Measurements from ENCODE around the gene CSGALNACT2.

Gene CSGALNACT2

DNA sequence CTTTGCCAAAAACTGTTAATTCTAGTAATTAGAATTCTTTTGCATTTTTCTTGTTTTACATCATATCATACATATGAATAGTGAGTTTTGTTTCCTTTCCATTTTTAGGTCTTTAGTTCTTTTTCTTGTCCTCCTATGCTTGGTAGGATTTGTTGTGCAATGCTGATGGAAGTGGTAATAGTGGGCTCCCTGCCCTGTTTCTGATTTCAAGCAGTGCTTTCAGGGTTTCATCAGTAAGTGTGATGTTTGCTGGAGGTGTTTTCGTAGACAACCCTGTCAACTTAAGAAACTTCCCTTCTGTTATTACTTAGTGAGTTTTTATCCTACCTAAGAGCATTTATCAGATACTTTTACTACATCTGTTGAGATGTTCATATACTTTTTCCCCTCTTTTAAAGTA is 50.5 kb downstream of the CSGALNACT2 start:
- DNase-seq, result no peak

DNA sequence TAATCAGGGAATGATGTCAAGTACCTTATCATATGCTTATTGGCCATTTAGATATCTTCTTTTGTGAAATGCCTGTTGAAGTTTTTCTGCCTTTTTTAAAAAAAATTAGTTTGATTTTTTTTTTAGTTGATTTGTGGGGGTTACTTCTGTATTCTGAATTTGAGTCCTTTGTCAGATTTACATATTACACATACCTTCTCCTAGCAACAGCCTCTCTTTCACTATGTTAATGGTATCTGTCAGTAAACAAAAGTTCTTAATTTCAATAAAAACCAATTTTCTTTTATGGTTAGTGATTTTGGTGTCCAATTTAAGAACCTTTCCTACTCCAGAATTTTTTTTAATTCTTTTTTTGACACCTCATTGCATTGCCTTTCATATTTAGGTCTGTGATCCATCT is 52.0 kb downstream of the CSGALNACT2 start:
- no peak for DNase-seq

DNA sequence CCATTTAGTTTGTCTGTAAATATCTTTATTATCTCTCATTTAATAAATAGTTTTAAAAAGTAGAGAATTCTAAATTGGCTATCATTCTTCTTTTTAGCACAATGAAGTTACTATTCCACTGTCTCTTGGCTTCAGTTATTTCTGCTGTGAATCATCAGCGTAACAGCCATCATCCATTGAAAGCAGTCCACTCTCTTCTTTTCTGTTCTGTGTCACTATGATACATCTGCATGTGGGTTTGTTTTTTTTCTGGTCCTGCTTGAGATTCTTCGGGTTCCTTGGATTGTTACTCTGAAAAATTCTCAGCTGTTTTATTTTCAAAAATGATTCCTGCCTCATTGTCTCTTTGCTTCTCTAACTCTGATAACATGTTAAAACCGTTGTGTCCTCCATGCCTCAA is 52.5 kb downstream of the CSGALNACT2 start:
- DNase-seq, result no peak

DNA sequence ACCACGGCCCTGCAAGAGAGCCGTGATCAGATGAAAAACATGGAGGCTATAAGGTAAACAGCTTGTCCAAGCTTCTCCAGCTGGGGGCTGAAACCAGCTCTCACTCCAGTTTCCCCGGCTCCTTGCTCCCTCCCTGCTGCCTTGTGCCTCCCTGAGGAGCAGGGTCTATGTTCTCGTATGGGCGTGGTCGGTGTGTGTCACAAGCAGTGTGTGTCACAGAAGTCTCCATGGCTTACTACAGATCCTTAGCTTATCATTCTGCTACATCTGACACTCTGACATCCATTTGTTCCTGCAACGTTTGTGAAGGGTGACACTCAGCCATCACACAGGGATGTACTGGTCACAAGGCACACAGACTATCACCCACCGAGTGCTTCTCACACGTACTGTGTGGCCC is 54.6 kb downstream of the CSGALNACT2 start:
- DNase-seq, result no peak

DNA sequence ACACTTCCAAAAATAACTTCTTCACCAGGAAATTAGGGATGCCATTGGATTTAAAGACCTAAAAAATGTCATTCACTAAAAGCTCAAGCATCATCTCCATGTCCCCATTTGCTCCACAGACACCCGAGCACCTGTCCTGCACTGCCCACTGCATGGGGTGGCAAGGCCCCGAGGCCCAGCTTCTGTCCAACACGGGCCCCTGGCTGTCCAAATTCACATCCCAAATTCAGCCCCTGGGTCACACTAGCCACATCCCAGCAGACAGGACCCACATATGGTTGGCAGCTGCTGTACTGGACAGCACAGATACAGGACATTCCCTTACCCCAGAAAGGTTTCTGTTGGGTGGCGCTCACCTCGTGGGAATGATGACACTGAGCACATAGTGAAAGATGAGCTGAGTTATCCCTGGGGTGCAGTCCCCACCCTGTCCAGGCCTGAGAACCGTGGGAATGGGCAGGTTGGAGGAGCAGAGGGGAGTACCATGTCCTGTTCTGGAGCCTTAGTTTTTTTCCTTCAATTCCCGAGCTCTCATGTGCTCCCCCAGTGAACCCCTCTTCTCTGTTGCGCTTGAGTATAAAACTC is 55.3 kb downstream of the CSGALNACT2 start:
- no peak for DNase-seq

DNA sequence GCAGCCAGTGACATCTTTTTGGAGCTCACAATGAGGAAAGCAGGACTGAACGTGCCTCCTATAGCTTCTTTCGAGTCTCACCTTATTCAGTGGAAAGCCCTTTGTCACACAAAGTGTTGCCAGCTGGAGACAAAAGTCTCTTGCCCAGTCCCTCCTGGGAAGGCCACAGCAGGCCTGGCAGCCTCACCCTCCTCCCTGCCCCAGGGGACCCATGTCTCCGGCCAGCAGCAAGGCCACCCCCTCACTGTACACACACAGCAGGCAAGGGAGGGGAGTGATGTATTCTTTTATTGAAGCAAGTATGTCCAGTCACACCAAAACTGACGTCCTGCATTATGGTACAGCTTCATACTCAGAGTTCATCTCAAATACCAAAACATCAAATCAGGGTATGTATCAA is 56.0 kb downstream of the CSGALNACT2 start:
- DNase-seq, result no peak

DNA sequence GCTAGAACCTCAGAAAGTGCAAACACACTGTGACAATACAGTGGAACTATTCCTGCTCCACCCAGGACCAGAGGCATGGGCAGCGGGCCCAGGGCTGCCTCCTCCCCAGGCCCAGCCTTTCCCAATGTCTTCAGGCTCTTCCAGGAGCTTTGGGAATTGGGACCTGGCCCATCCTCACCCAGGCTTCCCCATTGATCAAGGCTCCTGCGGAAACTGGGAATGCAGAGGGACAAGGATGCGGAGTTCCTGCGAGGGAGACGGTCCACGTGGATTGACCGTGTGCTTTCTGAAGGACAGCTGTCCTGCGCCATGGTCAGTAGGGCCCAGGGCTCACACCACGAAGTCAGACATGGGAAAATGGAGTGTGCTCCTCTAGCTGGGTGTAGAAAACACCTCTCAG is 56.6 kb downstream of the CSGALNACT2 start:
- no peak for DNase-seq

DNA sequence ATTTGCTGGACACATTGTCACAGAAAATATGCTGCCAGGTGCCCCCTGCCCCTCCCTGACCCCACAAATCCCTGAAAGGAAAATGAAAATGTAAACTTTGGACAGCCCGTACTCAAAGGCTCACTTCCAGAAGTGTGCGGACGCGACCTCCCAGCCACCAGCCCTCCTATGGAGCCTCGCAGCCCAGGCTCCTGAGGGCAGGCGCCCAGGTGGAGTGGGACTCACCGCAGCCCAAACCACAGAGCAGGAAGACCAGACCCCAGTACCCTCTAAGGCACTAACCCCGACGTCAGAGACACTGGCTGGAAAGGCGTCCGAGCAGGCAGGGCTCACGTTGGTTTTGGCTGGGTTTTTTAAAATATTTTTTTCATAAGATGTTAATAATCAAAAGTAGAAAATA is 57.3 kb downstream of the CSGALNACT2 start:
- no peak for DNase-seq

DNA sequence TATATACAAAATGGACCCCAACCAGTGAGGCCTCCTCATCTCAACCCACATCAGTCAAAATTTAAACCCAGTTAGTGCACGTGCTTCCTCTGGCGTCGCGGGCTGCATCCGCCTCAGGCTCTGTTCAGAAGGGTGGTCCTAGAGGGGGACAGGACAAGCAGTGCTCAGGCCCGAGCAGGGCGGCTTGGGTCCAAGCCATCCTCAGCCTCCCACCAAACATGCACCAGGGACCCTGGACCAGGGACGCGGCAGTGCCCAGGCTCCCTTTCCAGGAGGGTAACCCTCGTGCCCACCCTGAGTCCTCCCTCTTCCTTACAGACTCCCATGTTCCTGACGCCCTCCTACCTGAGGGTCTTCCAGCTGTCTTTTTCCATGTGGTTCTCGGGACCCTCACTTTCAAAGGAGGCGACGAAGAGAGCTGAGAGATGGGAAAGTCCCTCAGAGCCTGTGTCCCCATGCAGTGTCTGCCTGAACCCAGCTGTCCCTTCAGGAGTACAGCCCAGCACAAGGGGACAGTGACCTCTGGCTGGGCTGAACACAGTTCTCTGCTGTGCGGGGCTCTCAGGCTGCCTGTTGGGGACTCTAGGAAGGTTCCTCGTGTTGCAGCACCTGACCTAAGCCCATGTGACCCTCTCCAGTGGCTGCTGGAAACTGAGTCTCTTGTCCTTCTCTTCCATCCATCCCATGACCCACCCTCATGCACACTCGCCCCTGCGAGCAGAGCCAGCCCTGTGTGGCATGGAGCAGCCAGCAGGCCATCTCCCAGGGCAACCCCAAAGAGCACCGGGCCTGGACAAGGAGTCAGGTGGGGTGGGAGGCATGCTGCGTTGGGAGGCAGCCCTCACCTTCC is 58.1 kb downstream of the CSGALNACT2 start:
- DNase-seq, result no peak

DNA sequence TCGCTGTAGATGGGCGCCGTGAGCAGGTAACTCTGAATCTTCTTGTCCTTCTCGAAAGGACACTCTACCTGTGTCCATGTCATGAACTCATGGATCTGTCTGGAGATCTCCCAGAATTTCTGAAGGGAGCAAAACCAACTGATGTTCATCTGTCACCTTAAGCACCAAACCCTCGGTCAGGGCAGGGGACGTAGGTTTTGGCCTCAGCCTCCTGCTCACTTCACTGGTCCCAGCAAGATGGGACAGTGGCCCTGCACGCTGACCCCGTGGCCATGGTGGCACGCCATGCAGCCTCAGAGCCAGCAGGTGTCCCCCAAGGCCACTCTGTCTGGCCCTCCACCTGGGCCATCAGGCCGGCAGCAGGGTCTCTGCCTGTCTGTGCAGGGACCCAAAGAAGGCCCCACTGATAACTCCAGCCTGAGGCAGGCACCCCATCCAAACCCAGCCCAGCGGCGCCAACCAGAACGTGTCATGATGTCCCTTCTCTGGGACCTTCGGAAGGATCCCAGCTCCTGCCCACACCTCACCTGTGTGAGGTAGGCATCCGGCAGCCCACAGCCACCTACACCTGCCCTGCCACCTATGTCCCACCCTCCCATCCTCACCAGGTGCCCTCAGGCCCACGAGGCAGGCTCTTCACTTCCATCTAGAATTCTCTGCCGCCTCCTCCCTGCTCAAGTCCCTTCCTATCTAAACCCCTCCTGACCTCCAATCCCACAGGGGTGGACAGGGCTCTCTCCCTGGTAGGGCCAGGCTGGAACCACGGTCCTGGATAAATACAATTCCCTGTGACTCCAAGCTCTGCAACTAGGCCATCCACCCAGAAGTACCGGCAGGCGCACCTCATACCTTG is 59.0 kb downstream of the CSGALNACT2 start:
- no peak for DNase-seq

DNA sequence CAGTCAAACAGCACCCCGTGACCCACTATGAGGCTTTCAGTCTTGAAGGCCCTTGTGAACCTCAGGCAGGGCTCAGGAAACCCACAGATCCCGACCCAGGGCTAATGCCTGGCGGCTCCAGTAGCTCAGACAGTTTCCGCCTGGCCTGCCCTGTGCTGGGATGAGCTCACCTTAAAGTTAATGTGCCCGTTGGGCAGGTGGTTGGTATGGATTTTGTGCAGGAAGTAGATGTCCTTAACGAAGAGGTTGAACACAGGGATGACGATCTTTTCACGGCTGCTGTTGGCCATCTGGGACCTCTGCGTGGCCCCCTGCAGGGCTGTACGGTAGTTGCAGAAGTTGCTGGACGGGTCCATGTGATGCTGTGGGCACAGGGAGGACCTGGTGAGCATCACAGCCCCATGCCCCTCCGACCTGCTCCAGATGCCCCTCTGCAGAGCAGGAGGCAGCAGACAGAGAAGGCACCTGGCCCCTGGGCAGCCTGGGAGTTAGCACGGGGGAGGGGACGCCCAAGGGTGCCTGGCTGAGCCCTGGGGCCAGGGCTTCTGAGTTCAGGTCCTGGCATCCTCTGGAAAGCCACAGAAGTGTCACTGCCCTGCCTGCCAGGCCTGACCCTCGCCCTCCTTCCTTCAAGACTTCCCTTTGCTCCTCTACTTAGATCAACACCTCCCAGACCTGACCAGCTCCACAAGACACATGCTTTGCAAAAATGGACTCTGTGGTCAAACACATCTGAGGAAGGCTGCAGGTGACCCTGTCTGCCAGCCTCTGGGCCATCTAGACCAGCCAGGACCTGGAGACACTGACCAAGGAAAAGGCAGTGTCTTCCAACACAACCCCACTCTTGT is 59.8 kb downstream of the CSGALNACT2 start:
- DNase-seq, result no peak

DNA sequence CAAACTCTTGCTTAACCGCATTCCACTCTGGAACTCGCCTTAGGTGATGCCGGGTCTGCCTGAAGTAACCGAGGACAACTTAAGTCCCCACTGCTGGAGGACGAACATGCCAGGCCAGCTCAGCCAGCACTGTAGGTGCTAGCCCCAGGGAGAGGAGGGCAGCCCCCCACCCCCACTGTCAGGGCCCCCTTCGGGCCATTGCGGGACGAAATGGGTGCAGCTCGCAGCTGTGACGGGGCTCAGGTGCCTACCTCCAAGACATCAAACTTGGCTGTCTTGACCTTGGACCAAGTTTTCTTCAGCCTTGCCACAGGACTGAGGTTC is 60.4 kb downstream of the CSGALNACT2 start:
- no peak for DNase-seq

DNA sequence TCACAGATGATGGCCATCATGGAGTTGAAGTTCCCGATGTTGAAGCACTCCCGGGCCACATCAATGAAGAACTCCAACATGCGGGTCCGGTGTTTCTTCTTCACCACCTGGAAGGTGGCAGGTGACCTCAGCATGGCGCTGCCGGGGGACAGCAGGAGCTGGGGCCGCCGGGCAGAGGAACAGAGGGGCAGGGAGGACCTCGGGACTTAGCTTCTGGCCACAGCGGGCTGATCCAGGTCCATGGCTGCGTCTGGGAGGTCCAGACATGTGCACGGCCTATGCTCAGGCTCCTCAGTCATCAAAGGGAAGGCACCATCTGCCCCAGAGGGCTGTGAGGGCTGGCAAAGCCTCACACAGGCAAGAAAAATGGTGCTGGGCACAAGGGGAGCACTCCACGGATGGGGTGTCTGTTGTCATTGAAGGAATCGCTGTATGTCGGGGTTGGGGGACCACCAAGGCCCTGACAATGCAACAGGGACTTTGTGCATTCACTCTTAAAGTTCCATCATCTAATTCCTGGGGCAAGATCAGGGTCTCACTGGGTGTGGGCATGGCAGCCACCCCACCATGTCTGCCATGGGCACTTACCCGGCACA is 60.9 kb downstream of the CSGALNACT2 start:
- DNase-seq, result no peak

DNA sequence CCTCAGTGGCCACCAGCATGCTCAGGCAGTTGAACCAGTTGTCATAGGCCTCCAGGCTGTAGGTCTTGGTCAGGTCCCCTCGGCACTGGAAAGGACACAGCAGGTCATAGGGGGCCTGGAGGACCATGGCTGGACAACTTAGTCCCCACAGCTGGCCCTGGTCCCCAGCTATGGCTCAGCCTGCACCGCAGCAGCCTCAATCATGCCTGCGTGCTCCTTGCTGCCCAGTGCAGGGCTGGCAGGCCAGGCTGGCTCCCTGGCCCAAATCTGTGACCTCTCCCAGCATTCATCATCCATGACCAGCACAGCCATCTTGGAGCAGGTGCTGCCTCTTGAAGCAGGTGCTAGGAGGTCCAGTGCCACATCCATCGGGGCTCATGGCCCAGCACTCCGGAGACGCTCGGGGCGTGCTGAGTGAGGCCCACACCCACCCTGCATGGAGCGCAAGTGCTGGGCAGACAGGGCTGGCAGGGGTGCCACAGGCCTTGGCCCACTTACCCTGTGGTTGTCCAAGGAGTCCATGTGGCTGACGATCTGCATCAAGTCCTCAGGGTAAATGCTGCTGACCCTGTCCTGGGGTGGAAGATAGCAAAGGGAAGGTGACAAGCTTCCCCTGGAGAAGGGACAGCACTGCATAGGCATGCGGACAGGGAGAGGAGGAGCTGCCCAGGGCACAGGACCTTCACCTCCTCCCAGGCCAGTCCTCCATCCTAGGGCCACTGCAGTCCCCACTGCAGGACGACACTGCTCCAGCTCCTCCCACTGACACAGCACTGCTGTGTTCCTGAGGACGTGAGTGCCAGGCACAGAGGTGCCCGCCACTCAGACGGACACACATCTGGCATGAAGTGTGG is 61.7 kb downstream of the CSGALNACT2 start:
- no peak for DNase-seq

DNA sequence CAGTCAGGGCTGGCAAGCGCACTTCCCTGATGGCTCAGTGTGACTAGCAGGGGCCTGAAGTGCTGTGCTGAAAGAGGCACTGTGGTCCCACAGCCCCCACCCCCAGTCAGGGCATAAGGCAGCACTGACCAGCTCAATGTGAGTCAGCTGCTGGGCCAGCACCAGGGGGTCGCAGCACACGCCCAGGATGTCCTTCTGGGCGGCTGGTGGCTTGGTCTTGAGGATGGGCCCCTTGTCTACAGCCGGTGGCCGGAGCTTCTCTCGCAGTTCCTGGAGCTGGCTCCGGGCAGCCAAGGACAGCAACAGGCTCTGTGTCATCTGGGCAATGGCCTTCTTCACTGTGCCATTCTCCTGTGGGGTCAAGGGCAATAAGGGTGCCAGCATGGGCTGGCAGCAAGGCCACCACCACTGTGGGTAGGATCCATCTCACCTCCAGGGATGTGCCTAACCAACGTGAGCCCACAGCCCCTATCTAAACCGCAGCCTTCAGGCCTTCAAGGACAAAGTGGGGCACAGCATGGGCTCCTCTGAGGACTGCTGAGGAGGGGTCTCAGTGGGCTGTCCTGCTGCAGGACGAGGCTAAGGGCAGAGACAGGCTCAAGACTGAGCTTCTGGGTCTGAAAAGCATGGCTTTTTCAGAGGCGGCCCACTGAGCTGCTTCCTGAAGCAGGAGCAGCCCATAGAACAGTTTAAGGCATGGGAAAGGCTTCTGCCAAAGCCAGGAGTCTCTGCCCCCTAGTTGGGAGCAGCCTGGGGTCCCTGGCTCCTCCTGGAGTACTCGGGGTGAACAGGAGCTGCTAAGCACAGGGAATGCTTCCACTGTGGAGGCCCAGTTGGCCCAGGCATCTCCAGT is 62.5 kb downstream of the CSGALNACT2 start:
- DNase-seq, result no peak

DNA sequence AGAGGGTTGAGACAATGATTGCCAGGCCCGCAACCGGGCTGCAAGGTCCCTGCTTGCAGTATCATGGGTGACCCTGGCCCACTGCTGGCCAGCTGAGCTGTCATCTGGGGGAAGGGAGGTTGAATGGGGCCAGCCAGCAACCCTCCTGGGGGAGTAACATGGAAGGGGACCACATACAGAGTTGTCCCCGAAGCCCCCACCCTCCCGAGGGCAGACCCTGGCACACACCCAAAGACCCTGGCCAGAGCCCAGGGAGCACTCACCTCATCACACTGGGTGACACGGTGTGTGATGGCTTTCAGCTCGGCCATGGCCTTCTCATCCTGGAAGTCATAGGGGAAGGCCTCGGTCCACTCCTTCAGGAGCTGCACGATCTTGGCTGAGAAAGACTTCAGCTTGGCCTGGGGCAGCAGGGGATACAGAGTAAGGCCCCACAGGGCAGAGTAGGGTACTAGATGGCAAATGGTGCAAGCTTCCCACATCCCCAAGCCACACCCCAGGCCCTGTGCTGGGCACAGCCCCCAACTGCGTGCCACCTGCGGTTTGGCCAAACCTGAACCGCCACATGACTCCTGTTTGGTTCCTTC is 63.4 kb downstream of the CSGALNACT2 start:
- no peak for DNase-seq

DNA sequence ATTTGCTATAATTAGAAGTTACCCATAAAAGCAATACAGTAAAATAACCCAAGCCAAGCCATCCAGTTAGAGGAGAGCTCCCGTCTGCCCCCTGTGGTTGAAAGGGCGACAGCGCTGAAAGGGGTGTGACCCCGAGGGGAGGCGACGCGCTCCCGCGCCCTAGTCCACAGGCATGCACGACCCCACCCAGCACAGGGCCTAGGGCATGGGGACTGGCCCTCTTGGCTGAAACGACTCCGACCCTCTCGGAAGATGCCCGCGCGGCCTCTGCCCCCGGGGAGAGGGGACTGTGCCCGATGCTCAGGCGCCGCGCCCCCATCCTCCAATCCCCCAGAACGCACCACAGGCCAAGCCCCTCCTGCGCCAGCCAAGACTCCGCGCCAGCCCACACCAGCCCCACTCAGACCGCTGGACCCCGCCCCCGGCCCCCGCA is 64.0 kb downstream of the CSGALNACT2 start:
- peak; percentile 45 for DNase-seq

DNA sequence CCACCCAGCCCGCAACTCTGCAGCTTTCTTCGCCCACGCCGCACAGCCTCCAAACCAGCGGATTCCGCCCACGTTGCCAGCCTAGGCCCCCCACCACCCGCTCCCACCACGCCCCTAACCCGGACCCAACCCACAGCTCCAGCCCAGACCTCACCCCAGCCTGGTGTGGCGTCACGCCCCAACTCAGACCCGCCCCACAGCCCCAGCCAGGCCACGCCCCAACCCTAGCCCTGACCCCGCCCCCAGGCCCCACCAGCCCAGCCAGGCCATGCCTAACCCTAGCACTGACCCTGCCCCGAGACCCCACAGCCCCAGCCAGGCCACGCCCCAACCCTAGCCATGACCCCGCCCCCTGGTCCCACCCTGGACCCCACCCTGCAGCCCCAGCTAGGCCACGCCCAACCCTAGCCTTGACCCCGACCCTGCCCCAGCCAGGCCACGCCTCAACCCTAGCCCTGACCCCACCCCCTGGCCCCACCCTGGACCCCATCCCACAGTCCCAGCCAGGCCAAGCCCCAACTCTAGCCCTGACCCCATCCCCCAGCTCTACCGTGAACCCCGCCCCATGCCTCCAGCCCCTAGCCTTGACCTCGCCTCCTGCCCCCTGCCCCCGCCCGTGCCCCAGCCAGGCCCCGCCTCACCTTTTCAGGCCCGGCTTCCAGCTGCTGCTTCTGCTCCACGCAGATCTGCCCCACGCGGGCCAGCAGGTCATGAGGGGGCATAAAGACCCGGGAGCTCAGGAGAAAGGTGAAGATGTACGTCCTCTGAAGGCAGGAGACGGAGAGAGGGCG is 64.6 kb downstream of the CSGALNACT2 start:
- DNase-seq, result peak; percentile 43

DNA sequence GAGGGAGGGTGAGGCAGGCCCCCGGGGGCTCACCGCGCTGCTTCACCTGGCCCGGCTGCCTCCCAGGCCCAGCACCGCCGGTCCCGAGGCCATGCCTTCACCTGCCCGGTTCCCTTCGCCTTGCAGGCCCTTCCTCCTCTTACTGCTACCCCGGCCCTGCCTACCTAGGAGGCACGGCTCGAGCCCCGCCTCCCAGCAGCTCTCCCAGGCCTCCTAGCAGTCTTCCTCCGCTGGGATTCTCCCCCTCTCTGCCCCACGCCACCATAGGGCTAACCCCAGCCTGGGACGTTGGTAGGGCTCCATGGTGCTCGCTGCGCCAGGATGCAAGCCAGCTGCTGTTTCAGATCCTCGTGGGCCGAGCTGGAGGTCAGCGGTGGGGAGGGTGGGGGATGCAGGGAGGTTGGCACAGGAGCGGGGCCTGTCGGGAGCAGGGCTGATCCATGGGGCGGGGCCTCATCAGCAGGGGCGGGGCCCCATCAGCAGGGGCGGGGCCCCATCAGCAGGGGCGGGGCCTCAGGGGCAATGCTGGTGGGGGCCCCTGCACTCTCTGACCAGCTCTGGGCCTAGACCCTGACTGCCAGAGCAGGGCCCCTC is 65.3 kb downstream of the CSGALNACT2 start:
- no peak for DNase-seq
